ENCODE data around the gene CAMK2A.

DNA sequence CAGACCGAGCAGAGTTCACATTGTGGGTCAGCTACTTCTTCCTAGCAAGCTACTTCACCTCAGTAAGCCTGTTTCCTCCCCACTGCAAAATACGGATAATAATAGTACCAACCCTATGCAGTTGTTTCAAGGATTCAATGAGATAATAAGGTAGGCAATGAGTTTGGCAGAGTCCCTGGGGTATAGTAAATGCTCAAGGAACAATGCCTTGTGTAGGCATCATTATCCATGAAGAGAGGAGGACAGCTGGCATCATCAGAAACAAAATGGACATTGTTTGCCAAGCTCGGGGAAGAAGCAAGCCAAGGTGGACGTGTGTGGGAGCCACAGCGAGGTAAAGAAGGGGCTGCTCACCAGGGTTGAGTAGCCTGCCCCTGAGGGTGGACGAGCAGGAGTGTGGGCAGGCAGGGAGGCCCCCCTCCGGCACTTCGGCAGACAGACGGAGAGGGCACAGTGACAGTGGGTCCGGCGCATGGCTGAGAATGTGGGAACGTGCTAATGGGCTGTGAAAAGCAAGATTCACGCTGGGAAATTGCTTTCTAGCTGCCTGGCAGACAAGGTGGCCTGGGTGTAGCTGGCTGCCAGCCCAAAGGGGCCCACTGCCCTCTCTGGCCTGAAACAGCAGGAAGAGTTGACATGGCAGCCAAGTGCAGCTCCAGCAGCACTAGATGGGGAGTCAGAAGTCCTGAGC lies 10.1 kb downstream of the CAMK2A start:
- no peak for TF ChIP-seq CTCF (conservative IDR thresholded peaks at IDR 0.05; ENCODE audit: low read depth in 2 of 2)
- no peak for TF ChIP-seq JUNB (IDR thresholded peaks at IDR 0.05; ENCODE audit: unreplicated experiment)
- no peak for TF ChIP-seq EZH2phosphoT487 (IDR thresholded peaks at IDR 0.05; ENCODE audit: unreplicated experiment)
- no peak for TF ChIP-seq EZH2 (IDR thresholded peaks at IDR 0.05; ENCODE audit: low read depth, unreplicated experiment)
- TF ChIP-seq NANOG (IDR thresholded peaks at IDR 0.05; ENCODE audit: borderline replicate concordance): no peak
- TF ChIP-seq CREB1 (CRISPR knock-in tag; IDR thresholded peaks at IDR 0.05; ENCODE audit: low read depth): no peak
